OCI-M2 (cell line): ENCODE data around the gene GPR152.
"Not testable (repeated sequence)": the region's sequence is repeated elsewhere in the genome, so short reads cannot be mapped to it uniquely, and the experiment has no call there.

Experiments used
- DNase-seq: peaks from one replicate; lab custom pipeline; 2025; ENCODE audit not compliant: unreplicated experiment; lab: John Stamatoyannopoulos, UW

The GPR152 gene

GRCh38 chr11:67489203-67489884, 36.8 kb upstream of the GPR152 start:
- no peak for DNase-seq

GRCh38 chr11:67486481-67487195, 34.1 kb upstream of the GPR152 start:
- no peak for DNase-seq

DNA sequence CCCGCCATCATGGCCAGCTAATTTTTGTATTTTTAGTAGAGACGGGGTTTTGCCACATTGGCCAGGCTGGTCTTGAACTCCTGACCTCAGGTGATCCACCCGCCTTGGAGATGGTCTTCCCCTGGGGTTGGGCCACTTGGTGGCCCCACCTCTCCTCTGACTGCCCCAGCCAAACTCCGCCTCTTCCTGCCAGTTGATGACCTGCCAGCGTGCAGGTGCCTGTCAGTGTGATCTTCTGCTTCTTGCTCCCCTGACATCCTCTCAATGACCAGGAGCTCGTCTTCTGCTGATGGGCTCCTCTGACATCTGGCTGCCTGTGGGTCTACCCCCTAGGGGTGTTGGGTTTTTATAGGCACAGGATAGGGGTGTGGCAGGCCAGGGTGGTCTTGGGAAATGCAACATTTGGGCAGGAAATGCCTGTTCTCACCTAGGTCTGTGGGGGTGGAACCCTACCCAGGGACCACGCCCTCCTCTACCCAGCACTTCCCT, 33.4 kb upstream of the GPR152 start:
- not testable (repeated sequence) for DNase-seq

DNA sequence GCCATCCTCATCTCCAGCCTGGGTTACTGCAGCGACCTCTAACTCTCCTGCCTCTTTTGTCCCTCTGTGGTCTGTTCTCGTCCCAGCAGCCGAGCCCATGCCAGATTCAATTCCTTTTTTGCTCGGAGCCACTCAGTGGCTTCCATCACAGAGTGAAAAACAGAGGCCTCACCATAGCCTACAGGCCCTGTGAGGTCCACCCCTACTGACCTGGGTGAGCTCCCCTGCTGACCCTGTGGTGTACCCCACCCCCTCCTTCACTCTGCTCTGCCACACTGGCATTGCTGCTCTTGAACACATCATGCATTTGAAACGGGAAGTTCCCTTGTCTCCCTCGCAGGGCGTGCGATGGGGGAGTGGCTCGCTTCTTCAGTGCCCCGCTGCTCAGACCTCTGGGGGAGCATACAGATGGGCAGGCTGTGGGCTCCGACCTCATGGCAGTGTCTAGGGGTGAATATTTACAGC, 32.4 kb upstream of the GPR152 start:
- no peak for DNase-seq

DNA sequence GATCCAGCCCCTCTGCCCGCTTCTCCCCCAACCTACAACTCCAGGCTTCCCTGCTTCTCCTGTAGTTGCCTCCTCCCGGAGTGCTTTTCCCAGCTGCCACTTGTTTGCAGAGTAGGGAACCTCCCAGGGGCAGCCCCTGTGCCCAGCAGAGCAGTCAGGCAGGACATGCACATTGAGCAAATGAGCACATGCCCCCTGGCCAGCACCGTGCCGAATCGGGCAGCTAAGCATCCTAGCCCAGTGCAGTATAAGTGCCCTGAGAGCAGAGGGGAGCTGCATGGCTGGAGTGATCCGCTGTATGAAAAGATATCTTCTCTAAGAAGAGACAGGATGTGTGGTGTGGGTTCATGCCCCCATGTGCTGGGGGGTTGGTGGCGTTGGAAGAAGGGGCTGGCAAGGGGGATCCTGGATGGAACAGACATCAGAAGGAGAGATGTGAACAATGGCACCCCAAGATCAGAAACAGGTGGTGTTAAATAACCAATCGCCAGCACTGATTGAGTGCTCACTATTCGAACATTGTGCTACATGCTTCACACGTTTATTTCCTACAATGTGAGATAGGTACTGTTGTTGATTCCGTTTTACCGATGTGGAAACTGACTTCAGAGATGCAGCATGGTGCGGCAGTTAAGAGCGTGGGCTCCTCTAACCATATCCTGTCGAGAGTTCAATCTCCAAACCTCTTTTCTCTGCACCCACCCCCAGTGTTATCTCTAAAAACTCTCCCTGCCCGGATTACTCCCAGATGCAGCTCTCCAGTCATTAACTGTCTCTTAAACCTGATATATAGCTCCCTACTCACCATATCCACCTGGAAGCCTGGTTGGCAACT, 31.5 kb upstream of the GPR152 start:
- no peak for DNase-seq

GRCh38 chr11:67482827-67483798, 30.6 kb upstream of the GPR152 start, which contains the start of gene AIP:
TSS of gene AIP (plus strand) at chr11:67483026. CDS start at chr11:67483159, 133 bp downstream.
- DNase-seq = peak; percentile 93

- DNase-seq = no peak
Observed at GRCh38 chr11:67482275-67482826, 29.8 kb upstream of the GPR152 start.

GRCh38 chr11:67477344-67478050, 25.0 kb upstream of the GPR152 start:
- not testable (repeated sequence) for DNase-seq

- DNase-seq = peak; percentile 9
Observed at GRCh38 chr11:67476692-67477091, 24.2 kb upstream of the GPR152 start.

- no peak for DNase-seq
Observed at GRCh38 chr11:67472882-67473281, 20.4 kb upstream of the GPR152 start.

GRCh38 chr11:67470337-67471002, 17.9 kb upstream of the GPR152 start:
- DNase-seq = no peak

DNA sequence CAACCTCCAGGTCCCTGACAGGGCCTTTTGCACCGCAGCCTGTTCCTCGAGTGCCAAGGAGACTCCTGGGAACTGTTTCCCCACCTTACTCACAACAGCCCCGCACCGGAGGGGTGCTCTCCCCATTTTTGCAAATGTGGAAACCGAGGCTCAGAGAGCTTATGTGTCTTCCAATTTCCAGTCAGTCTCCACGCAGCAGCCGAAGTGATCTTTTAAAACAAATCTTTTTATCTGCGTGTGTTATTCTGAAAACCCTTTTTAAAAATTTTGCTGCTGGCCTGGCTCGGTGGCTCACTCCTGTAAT, 16.9 kb upstream of the GPR152 start:
- DNase-seq = no peak

- DNase-seq = no peak
Observed at GRCh38 chr11:67468759-67469507, 16.4 kb upstream of the GPR152 start, which contains the start of gene TMEM134. TSS of gene TMEM134 (minus strand) at chr11:67469251. CDS start at chr11:67469192, 59 bp downstream.

DNA sequence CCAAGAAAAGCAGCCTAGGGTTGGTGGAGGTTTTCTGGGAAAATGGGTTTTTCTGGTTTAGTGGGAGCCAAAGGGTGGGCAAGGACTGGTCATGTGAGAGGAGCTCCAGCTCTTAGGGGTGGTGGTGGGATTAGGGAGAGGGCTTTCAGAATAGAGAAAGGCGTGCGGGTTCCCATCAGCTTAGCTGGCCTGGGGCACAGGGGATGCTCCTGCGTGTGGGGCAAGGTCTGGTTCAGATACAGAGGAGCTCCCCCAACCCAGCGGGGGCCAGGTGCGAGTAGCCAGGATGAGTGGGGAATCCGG, 15.9 kb upstream of the GPR152 start:
- DNase-seq = no peak

DNA sequence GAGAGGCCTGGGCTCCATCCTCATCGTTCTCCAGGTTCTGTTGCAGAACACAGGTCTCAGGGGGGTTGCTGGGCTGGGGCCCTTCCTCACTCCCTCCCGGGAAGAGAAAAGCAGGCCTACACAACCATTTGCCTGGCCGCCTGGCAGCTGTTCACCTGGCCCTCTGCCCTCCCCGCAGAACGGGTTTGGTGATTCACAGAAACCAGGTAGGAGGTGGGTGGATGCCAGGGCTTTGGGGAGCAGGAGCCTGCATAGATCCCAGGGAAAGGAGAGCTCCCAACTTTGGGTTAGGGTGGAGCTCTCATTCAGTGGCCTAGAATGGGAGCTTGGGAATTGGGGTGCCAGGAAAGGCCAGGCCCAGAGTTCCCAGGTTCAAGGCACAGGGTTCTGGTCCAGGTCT, 15.5 kb upstream of the GPR152 start:
- no peak for DNase-seq

DNA sequence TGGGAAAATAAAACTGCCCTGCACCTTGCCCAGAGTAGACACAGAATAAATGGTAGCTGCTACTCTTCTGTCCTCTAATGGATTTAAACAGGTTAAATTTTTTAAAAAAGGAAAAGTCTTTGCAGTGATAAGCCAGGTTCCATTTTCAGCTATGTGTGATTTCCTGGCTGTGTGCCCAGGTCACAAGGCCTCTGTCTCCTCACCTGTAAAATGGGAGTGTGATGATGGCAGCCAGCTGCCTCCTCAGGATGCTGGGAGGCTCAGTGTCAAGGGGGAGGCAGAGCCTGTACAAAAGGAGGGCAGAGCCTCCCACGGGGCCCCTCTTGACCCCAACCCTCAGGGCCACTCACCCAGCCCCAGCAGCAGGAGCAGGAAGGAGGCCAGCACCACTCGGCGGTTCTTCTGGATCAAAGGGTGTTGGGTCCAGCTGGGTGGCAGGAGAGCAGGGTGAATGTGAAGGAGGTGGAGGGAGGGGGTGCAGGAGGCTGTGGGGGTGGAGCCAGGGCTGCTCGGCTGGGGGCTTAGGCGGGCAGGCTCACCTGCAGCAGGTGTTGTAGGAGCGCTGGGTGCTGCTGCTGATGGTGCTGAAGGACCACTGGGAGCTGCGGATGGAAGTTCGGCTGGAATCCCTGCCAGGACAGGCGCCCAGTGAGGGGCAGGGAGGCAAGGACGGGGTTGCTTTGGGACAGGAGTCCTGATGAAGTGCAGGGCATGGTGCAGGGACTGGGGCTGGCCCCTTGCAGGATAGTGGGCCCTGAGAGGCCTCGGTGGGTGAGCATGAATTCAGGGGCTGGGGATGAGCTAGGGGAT, 14.6 kb upstream of the GPR152 start:
- no peak for DNase-seq

DNA sequence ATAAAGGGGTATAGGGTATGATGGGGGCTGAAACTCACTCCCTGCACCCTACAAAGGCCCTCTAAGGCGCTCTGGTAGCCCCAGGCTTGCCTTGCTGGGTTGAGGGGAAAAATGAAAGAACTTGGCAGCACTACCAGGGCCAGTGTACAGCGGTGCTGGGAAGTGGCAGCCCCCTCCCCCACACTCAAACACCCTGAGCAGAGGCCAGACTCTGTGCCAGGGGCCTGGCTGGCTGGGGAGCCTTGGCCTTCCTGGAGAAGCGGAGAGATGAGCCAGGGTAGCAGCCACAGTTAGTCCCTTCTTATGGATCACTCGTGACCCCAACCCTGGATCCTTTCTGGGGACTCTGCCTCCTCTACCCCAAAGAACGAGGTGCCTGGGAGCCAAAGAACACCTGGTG, 13.8 kb upstream of the GPR152 start:
- DNase-seq = no peak
